Suprapubic skin (tissue), 4 donors: ENCODE data around the gene MCEMP1. TPM values are rescaled to one million over a fixed set of nuclear protein-coding genes. Genes with fewer than 3 reads are reported as not detected.

Source experiments
- DNase-seq, 2 donors: peaks; one replicate each; pipeline ENCODE4 v3.0.0-alpha.2; 2019; ENCODE audit warnings: low spot score in 2 of 2
- H3K27ac ChIP-seq: fragments of 200-600 bp; sonication (generic); one replicate; pipeline ENCODE4 v1.5.1; 2019
- H3K27me3 ChIP-seq: fragments of 200-600 bp; sonication (generic); one replicate; pipeline ENCODE4 v1.5.1; 2019
- H3K36me3 ChIP-seq: fragments of 200-600 bp; sonication (generic); one replicate; pipeline ENCODE4 v1.5.1; 2019
- H3K4me1 ChIP-seq: fragments of 200-600 bp; sonication (generic); one replicate; pipeline ENCODE4 v1.5.1; 2019
- H3K4me3 ChIP-seq: fragments of 200-600 bp; sonication (generic); one replicate; pipeline ENCODE4 v1.5.1; 2019; ENCODE audit warnings: mild to moderate bottlenecking
- H3K9me3 ChIP-seq: fragments of 200-600 bp; sonication (generic); one replicate; pipeline ENCODE4 v1.5.1; 2019
- EP300 ChIP-seq: sonication (generic); formaldehyde crosslinking; IDR thresholded peaks from one replicate; pipeline ENCODE4 v1.6.1; 2017; ENCODE audit warnings: antibody characterized with exemption
- POLR2A ChIP-seq, 2 donors: fragments of 450-650 bp; IDR thresholded peaks; one replicate each; pipeline ENCODE4 v1.6.1; 2017; ENCODE audit warnings: antibody characterized with exemption in 2 of 2, mild to moderate bottlenecking in 2 of 2, moderate library complexity in 2 of 2
- POLR2AphosphoS5 ChIP-seq, 3 donors: sonication (generic); formaldehyde crosslinking; IDR thresholded peaks; one replicate each; pipeline ENCODE4 v1.6.1; 2017; ENCODE audit warnings: antibody characterized with exemption in 3 of 3
- WGBS: methylation state at CpG from one replicate; pipeline ENCODE4 v1.1.5; 2018; 5-methylcytosine and 5-hydroxymethylcytosine counted together
- total RNA-seq, 4 donors: library from RNA; depleted of rRNA; stranded (reverse); fragments of >200 nt; gene quantifications; one replicate each; pipeline ENCODE4 v1.1.0, GENCODE V29; 2016
- TF ChIP-seq, protein P1 (sequence below), 2 donors: fragments of 200-600 bp in 1 of 2; fragments of 450-650 bp in 1 of 2; sonication (generic) in 1 of 2; IDR thresholded peaks; one replicate each; pipeline ENCODE4 v1.5.1; 2016 to 2019; ENCODE audit warnings: antibody characterized with exemption in 2 of 2, mild to moderate bottlenecking in 1 of 2, moderate library complexity in 1 of 2

MCEMP1 gene
- total RNA-seq, 4 donors from 2014 or later: 1.4 TPM; not detected in 3

DNA sequence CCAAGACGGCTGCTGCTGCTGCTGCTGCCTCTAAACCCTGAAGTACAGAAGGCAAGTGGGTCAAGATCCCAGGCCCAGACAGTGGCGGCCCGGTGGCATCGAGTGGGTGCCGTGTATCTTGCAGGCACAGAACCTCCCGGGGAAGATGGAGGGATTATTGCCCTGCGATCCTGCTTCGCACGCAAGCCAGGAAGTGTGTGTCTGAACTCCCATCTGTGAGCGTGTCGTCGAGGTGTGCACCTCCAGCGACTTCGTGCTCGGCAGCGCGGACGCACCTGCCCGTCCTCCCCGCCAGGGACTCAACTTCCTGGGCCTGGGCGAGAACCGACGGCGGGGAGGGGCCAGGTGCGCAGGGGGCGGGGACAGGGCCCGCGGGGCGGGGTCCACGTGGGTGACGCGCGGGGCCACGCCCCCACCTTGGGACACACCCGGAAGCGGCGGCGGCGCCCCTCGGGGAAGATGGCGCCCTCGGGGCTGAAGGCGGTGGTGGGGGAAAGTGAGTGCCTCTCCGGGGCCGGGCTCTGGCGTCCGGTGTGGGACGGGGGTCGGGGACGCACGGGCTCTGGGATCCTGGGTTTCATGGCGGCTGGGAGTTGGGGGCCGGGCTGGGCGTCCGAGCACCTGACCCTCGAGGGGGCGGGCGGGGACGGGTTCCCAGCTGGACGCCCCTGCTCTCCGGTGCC, 40.1 kb upstream of the MCEMP1 start, which contains the start of gene STXBP2:
Gene STXBP2, plus strand, starts transcription at position 420 of the 683 bp plus-strand sequence. Its CDS starts 40 bp downstream, at position 460.
- DNase-seq: no peak
- 0% methylated on average over 3 of the region's 61 CpGs for WGBS

DNA sequence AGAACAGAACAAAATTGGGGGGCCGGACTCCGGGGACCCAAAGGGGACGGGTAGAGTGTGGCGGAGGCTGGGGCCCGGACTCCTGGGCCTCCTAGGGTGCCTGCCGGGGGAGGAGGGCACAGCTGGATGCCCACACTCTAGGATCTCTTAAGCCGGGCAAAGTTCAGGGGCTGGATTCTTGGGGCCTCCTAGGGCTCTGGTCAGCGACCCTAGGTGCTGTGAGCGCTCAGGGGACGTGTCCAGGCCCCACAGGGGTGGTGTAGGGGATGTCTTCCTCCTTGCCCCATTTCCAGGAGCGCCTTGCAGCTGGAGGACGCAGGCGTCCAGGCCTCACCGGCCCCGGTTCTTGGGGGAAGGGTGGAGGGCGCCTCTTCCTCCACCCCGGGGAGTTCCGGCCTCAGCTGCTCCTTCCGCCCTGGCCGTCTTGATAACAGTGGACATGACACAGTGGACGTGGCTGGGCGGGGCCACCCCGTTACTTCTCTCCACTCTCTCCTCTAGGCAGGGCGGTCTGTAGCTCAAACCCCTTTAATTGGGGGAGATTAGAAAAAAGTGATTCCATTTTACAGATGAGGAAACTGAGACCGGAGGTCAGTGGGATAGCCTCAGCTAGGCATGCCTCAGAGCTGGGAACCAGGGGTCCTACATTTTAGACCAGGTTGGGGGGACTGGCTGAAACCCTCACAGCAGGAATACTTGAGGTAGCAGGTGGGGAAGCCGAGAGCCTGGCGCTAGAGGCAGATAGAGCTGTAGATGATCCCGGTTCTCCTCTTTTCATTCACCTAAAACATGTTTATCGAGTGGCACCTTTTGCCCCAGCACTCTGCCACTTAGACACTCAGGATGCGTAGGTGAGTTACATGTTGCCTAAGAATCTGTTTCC, 39.3 kb upstream of the MCEMP1 start:
- Histone ChIP-seq H3K9me3 (no peaks in the 10 kb centered on the region), H3K27ac (peak overlapping the region; percentile 88), H3K27me3 (peaks cover 18% of the 10 kb centered on the region), H3K36me3 (peaks cover 9% of the 10 kb centered on the region), H3K4me3 (peak overlapping the region; percentile 74), H3K4me1 (peaks cover 20% of the 10 kb centered on the region)
- TF ChIP-seq, protein P1, sequence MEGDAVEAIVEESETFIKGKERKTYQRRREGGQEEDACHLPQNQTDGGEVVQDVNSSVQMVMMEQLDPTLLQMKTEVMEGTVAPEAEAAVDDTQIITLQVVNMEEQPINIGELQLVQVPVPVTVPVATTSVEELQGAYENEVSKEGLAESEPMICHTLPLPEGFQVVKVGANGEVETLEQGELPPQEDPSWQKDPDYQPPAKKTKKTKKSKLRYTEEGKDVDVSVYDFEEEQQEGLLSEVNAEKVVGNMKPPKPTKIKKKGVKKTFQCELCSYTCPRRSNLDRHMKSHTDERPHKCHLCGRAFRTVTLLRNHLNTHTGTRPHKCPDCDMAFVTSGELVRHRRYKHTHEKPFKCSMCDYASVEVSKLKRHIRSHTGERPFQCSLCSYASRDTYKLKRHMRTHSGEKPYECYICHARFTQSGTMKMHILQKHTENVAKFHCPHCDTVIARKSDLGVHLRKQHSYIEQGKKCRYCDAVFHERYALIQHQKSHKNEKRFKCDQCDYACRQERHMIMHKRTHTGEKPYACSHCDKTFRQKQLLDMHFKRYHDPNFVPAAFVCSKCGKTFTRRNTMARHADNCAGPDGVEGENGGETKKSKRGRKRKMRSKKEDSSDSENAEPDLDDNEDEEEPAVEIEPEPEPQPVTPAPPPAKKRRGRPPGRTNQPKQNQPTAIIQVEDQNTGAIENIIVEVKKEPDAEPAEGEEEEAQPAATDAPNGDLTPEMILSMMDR (IDR thresholded peaks at IDR 0.05): no peak
- TF ChIP-seq POLR2A (IDR thresholded peaks at IDR 0.05) (no peak), POLR2AphosphoS5 (IDR thresholded peaks at IDR 0.05) (no peak), EP300 (no peak)
- 59% methylated on average over 14 of the region's 30 CpGs for WGBS
- DNase-seq: no peak

More for the DNA sequence above, 40.1 kb upstream of the MCEMP1 start, which contains the start of gene STXBP2:
- peaks cover 20% of the 10 kb centered on the region for H3K4me1 ChIP-seq
- TF ChIP-seq, protein P1 (IDR thresholded peaks at IDR 0.05): peak in 1 of 2 donors; percentile 14
- no peak for TF ChIP-seq EP300
- peak in 1 of 2 donors; percentile 56 for TF ChIP-seq POLR2A (IDR thresholded peaks at IDR 0.05)
- TF ChIP-seq POLR2AphosphoS5 (IDR thresholded peaks at IDR 0.05): no peak
- H3K9me3 ChIP-seq: no peaks in the 10 kb centered on the region
- peak within 1 kb of the TSS; percentile 88 for H3K27ac ChIP-seq
- peaks cover 18% of the 10 kb centered on the region for H3K27me3 ChIP-seq
- H3K36me3 ChIP-seq: peaks cover 11% of the 10 kb centered on the region
- H3K4me3 ChIP-seq: peak within 1 kb of the TSS; percentile 74

DNA sequence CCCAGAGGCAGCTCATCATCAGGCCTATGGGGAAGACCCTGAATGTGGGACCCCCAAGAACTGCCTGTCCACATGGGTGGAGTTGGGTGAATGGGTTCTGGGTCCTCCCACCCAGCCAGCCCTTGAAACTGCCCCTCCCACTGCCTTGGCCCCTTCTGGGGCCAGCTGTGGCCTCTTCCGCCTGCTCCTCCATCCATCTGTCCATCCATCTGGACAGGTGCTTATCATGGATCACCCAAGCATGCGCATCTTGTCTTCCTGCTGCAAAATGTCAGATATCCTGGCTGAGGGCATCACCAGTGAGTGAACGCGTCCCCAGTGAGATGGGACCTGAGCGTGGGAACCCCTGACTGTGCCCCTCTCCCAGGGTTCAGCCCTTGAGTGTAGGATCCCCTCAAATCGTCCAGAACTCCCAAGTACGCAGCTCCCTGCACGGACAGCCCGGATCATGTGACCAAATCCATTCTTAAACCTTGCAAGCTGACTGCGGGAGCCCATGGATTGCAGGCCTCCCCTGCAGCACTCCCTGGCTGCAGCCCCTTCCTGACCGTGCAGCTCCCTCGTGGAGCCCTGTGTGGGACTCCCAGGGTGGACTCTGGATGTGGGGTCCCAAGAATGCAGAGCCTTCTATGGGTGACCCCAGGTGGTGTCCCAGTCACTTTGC, 38.0 kb upstream of the MCEMP1 start:
- Histone ChIP-seq H3K27ac (no peak overlapping the region), H3K9me3 (no peaks in the 10 kb centered on the region), H3K27me3 (peaks cover 18% of the 10 kb centered on the region), H3K4me3 (no peak overlapping the region), H3K4me1 (peaks cover 20% of the 10 kb centered on the region), H3K36me3 (peaks cover 5% of the 10 kb centered on the region)
- TF ChIP-seq POLR2A (IDR thresholded peaks at IDR 0.05): no peak
- TF ChIP-seq POLR2AphosphoS5 (IDR thresholded peaks at IDR 0.05): no peak
- TF ChIP-seq, protein P1 (IDR thresholded peaks at IDR 0.05): no peak
- TF ChIP-seq EP300: no peak
- WGBS: 92% methylated on average over 9 of the region's 12 CpGs
- DNase-seq: no peak

DNA sequence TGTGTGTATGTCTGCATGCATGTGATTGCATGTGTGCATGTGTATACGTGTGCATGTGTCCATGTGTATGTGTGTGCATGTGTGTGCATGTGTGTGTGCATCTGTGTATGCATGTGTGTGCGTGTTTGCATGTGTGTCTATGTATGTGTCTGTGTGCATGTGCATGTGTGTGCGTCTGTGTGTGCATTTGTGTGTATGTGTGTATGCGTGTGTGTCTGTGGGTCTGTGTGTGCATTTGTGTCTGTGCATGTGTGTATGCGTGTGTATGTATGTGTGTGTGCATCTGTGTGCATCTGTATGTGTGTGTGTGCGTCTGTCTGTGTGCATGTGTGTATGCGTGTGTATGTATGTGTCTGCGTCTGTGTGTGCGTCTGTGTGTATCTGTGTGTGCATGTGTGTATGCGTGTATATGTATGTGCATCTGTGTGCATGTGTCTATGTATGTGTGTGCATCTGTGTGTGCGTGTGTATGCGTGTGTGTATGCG, 37.0 kb upstream of the MCEMP1 start:
- H3K27ac ChIP-seq: no peak overlapping the region
- TF ChIP-seq, protein P1 (IDR thresholded peaks at IDR 0.05): no peak
- no peak for TF ChIP-seq EP300
- TF ChIP-seq POLR2A (IDR thresholded peaks at IDR 0.05): no peak
- no peak for TF ChIP-seq POLR2AphosphoS5 (IDR thresholded peaks at IDR 0.05)
- H3K27me3 ChIP-seq: peaks cover 18% of the 10 kb centered on the region
- WGBS: 95% methylated on average over 13 of the region's 13 CpGs
- no peak overlapping the region for H3K4me3 ChIP-seq
- peaks cover 20% of the 10 kb centered on the region for H3K4me1 ChIP-seq
- no peak for DNase-seq
- H3K36me3 ChIP-seq: peaks cover 8% of the 10 kb centered on the region
- H3K9me3 ChIP-seq: no peaks in the 10 kb centered on the region
